Upper lobe of right lung (tissue), 1 donor: ENCODE results near the gene PDE11A. TPM values are rescaled to one million over a fixed set of nuclear protein-coding genes. Genes with fewer than 3 reads are reported as not detected.

Experiments used
- ATAC-seq: fragments of 200-7000 bp; cut with Tn5 transposase; one replicate; pipeline ENCODE4 v1.9.1; 2020; ENCODE audit warnings: mild to moderate bottlenecking, moderate library complexity
- DNase-seq: peaks from one replicate; pipeline ENCODE4 v3.0.0-alpha.2; 2020
- H3K27ac ChIP-seq: fragments of 200-600 bp; one replicate; pipeline ENCODE4 v1.8.0; 2022
- H3K27me3 ChIP-seq: fragments of 200-600 bp; one replicate; pipeline ENCODE4 v1.8.0; 2022; ENCODE audit warnings: mild to moderate bottlenecking
- H3K36me3 ChIP-seq: fragments of 200-600 bp; one replicate; pipeline ENCODE4 v1.8.0; 2022
- H3K4me1 ChIP-seq: fragments of 200-600 bp; one replicate; pipeline ENCODE4 v1.8.0; 2022
- H3K4me3 ChIP-seq: fragments of 200-600 bp; one replicate; pipeline ENCODE4 v1.8.0; 2022; ENCODE audit warnings: mild to moderate bottlenecking
- H3K9me3 ChIP-seq: fragments of 200-600 bp; one replicate; pipeline ENCODE4 v1.8.0; 2022
- intact Hi-C: fragments of 100-400 bp; cut with DNase I; formaldehyde crosslinking; loops from one replicate; pipeline ENCODE4 v1.11.0; 2022
- total RNA-seq: library from RNA; stranded (reverse); fragmentation: NEBNext Ultra II Directional; extraction: Animal tissue kit (Norgen Biotek cat#: 25700); gene quantifications from one replicate; pipeline ENCODE4 v1.2.1, GENCODE V29; 2021
- TF ChIP-seq, protein P1 (sequence below): fragments of 200-600 bp; IDR thresholded peaks from one replicate; pipeline ENCODE4 v1.8.0; 2022; ENCODE audit warnings: antibody characterized with exemption
- donor health status: DM: no; HTN: yes; CAD: no; lungs with severe emphysema.

The PDE11A gene
- total RNA-seq, 1 donor from 2014 or later, result not detected

DNA sequence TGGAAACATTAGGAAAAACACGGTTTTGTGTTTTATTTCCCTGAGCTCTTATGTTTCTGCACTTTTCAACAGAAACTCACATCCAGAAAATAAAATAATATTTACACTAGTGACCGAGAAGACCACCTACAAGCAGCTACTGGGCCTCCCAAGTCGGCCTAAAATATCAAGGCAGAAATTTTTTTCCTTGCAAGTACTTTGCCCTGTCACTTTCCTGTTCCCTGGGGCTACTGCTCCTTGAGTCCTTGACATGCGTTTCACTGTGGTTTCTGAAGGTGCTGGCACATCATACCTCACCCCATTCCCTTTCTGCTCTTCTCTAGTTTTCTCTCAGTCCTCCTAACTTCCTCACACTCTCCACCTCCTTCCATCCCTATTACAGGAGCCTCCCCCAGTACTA is 400.9 kb downstream of the PDE11A start:
- no peak for DNase-seq
- H3K9me3 ChIP-seq, result no peaks in the 10 kb centered on the region
- peaks cover 9% of the 10 kb centered on the region for H3K27me3 ChIP-seq
- ATAC-seq, result no peak
- H3K27ac ChIP-seq, result no peak overlapping the region
- intact Hi-C loops, result no loop called here
- TF ChIP-seq, protein P1, sequence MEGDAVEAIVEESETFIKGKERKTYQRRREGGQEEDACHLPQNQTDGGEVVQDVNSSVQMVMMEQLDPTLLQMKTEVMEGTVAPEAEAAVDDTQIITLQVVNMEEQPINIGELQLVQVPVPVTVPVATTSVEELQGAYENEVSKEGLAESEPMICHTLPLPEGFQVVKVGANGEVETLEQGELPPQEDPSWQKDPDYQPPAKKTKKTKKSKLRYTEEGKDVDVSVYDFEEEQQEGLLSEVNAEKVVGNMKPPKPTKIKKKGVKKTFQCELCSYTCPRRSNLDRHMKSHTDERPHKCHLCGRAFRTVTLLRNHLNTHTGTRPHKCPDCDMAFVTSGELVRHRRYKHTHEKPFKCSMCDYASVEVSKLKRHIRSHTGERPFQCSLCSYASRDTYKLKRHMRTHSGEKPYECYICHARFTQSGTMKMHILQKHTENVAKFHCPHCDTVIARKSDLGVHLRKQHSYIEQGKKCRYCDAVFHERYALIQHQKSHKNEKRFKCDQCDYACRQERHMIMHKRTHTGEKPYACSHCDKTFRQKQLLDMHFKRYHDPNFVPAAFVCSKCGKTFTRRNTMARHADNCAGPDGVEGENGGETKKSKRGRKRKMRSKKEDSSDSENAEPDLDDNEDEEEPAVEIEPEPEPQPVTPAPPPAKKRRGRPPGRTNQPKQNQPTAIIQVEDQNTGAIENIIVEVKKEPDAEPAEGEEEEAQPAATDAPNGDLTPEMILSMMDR, result no peak
- no peaks in the 10 kb centered on the region for H3K36me3 ChIP-seq
- no peak overlapping the region for H3K4me3 ChIP-seq
- no peaks in the 10 kb centered on the region for H3K4me1 ChIP-seq

GRCh38 chr2:177670791-177671535 is 401.6 kb downstream of the PDE11A start:
- TF ChIP-seq, protein P1, result no peak
- Histone ChIP-seq H3K4me3 (no peak overlapping the region), H3K9me3 (no peaks in the 10 kb centered on the region), H3K27ac (no peak overlapping the region), H3K27me3 (peaks cover 4% of the 10 kb centered on the region), H3K36me3 (no peaks in the 10 kb centered on the region), H3K4me1 (no peaks in the 10 kb centered on the region)
- no peak for ATAC-seq
- DNase-seq, result no peak
- intact Hi-C loops, result no loop called here

DNA sequence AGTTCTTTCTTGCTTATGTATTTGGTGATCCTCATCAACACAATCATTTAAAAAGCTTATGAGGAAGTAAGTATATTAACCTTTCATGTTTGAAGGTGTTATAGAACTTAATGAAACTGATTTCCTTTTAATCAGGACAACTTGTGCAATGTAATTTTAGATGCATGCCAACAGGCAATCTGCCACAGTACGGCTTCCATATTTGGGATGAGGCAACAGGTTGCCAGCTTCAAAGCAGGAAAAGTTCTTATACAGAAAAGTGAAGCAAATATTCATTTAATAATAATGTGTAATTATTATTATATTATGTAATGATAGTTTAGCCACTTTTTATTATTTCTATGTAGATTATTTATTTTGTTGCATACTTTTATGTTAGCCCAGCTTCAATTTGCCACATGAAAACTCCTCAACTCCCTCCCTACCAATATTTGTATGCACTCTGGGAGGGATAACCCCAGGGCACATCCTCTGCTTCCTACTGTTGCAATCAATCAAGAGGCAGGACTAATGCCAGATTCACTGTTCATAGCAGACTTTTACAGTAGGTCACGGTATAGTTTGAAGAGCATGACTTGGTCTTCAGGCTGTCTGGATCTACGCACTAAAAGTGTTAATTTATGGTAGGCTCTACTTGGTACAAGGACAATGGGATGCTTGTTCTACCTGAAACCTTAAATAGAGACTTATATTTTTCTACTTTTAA is 402.8 kb downstream of the PDE11A start:
- DNase-seq (no peak), ATAC-seq (no peak)
- no peaks in the 10 kb centered on the region for H3K36me3 ChIP-seq
- H3K27me3 ChIP-seq, result peaks cover 3% of the 10 kb centered on the region
- intact Hi-C loops, result no loop called here
- no peaks in the 10 kb centered on the region for H3K4me1 ChIP-seq
- TF ChIP-seq, protein P1, result no peak
- no peaks in the 10 kb centered on the region for H3K9me3 ChIP-seq
- H3K4me3 ChIP-seq, result no peak overlapping the region
- no peak overlapping the region for H3K27ac ChIP-seq

- Histone ChIP-seq H3K36me3 (no peaks in the 10 kb centered on the region), H3K4me3 (no peak overlapping the region), H3K9me3 (no peaks in the 10 kb centered on the region), H3K27ac (no peak overlapping the region), H3K4me1 (no peaks in the 10 kb centered on the region), H3K27me3 (peaks cover 3% of the 10 kb centered on the region)
- ATAC-seq (no peak), DNase-seq (no peak)
- TF ChIP-seq, protein P1, result no peak
- intact Hi-C loops, result no loop called here
These were observed 403.4 kb downstream of the PDE11A start for GRCh38 chr2:177669201-177669600.

DNA sequence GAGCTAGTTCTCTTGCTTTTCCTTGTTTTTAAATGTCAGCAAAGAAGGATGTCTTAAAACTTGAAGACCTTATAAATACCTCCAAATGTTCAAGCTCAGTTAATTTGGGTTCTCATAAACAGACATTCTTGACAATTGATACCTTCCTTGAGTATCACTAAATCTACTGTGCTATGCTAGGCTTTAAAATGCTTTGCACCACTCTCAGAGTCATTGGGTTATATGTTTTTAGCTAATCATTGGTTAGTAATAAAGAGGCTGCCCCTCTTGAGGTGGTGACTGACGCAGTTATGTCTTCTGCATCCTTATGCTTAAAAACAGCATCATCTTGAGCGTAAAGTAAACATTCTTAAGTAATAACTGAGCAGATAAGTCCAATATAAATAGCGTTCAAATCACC is 404.0 kb downstream of the PDE11A start:
- TF ChIP-seq, protein P1, result no peak
- no peaks in the 10 kb centered on the region for H3K4me1 ChIP-seq
- H3K36me3 ChIP-seq, result no peaks in the 10 kb centered on the region
- H3K9me3 ChIP-seq, result no peaks in the 10 kb centered on the region
- no peak for DNase-seq
- intact Hi-C loops, result no loop called here
- no peak for ATAC-seq
- H3K4me3 ChIP-seq, result no peak overlapping the region
- H3K27me3 ChIP-seq, result peaks cover 3% of the 10 kb centered on the region
- H3K27ac ChIP-seq, result no peak overlapping the region
